ENCODE data around the gene CCDC9B.

The CCDC9B gene

GRCh38 chr15:40340740-40341400, at the start of gene CCDC9B:
Gene CCDC9B (minus strand): TSS chr15:40340939. CDS start chr15:40340819, 120 bp downstream.
- DNase-seq: no peak

GRCh38 chr15:40389824-40390595, 49.3 kb upstream of the CCDC9B start:
- no peak for DNase-seq

- no peak for DNase-seq
Measured at GRCh38 chr15:40388941-40389823, 48.4 kb upstream of the CCDC9B start.

- DNase-seq: no peak
Measured at GRCh38 chr15:40386480-40386879, 45.7 kb upstream of the CCDC9B start.

GRCh38 chr15:40382580-40383456, 42.1 kb upstream of the CCDC9B start, which contains the start of gene KNSTRN:
Gene KNSTRN (plus strand): TSS chr15:40382721. CDS start chr15:40382836, 115 bp downstream.
- peak; percentile 86 for DNase-seq

GRCh38 chr15:40381818-40382529, 41.2 kb upstream of the CCDC9B start:
- DNase-seq: no peak

- no peak for DNase-seq
Measured at GRCh38 chr15:40380636-40381035, 39.9 kb upstream of the CCDC9B start.

GRCh38 chr15:40379853-40380252, 39.1 kb upstream of the CCDC9B start:
- DNase-seq: no peak

- DNase-seq: no peak
Measured at GRCh38 chr15:40379374-40379773, 38.6 kb upstream of the CCDC9B start.

- DNase-seq: no peak
Measured at GRCh38 chr15:40377606-40378005, 36.9 kb upstream of the CCDC9B start.

- DNase-seq: no peak
Measured at GRCh38 chr15:40372981-40373380, 32.2 kb upstream of the CCDC9B start.

GRCh38 chr15:40369971-40370370, 29.2 kb upstream of the CCDC9B start:
- no peak for DNase-seq

- DNase-seq: no peak
Measured at GRCh38 chr15:40369474-40369869, 28.7 kb upstream of the CCDC9B start.

- DNase-seq: no peak
Measured at GRCh38 chr15:40368719-40369473, 28.2 kb upstream of the CCDC9B start.

GRCh38 chr15:40367686-40368611, 27.2 kb upstream of the CCDC9B start:
- no peak for DNase-seq

- DNase-seq: no peak
Measured at GRCh38 chr15:40367371-40367685, 26.6 kb upstream of the CCDC9B start.

- DNase-seq: no peak
Measured at GRCh38 chr15:40366457-40367370, 26.0 kb upstream of the CCDC9B start.

GRCh38 chr15:40365624-40366456, 25.1 kb upstream of the CCDC9B start:
- DNase-seq: no peak
